ENCODE results near the gene CHRNE.

- TF ChIP-seq CTCF (conservative IDR thresholded peaks at IDR 0.05; ENCODE audit: low read depth in 2 of 2) (no peak), JUNB (IDR thresholded peaks at IDR 0.05; ENCODE audit: unreplicated experiment) (no peak), ZNF331 (CRISPR knock-in tag; IDR thresholded peaks at IDR 0.05; ENCODE audit: low read depth) (no peak), EZH2phosphoT487 (IDR thresholded peaks at IDR 0.05; ENCODE audit: unreplicated experiment) (no peak), EZH2 (IDR thresholded peaks at IDR 0.05; ENCODE audit: low read depth, unreplicated experiment) (no peak), REST (IDR thresholded peaks at IDR 0.05; ENCODE audit: unreplicated experiment) (no peak), POLR2AphosphoS5 (IDR thresholded peaks at IDR 0.05; ENCODE audit: low read depth) (no peak), CREB1 (CRISPR knock-in tag; IDR thresholded peaks at IDR 0.05; ENCODE audit: low read depth) (no peak), STAT1 (IDR thresholded peaks at IDR 0.05; ENCODE audit: unreplicated experiment) (no peak)
Observed at GRCh38 chr17:4947010-4947410, 44.1 kb upstream of the CHRNE start.
